ENCODE data around the gene SERPINE2.
A peak's percentile ranks its signal among the peaks of the same experiment; 100 is the strongest.

SERPINE2 gene, protein sequence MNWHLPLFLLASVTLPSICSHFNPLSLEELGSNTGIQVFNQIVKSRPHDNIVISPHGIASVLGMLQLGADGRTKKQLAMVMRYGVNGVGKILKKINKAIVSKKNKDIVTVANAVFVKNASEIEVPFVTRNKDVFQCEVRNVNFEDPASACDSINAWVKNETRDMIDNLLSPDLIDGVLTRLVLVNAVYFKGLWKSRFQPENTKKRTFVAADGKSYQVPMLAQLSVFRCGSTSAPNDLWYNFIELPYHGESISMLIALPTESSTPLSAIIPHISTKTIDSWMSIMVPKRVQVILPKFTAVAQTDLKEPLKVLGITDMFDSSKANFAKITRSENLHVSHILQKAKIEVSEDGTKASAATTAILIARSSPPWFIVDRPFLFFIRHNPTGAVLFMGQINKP

DNA sequence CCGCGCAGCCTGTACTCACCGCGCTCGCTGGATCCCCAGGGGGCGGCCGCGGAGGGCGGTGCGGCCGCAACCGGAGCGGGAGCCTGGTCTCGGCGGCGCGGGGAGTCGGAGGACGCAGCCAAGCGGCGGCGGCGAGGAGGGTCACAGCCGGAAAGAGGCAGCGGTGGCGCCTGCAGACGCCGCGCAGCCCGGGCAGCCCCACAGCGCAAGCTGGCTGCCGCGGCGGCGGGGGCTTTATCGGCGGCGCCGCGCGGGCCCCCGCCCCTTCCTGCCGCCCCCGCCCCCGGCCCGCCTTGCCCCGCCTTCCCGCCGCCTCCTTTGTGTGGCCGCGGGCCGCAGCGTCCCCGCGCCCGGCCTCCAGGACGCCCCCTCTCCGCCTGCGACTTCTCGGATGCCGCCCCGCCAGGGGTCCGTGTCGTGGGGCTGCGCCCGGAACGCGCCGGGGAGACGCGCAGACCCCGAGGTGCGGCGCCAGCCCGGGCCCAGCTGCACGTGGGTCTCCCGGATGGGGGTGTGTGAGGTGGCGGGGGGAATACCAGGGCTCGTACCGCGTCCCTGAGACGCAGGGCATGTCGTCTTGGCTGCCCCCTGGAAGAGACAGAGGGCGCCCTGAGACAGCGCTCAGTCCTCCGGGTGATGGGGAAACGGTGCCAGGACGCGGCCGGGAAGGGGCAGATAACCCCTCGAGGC, at the start of gene SERPINE2:
SERPINE2 (minus strand) TSS at position 207 of the 690 bp plus-strand sequence. CDS start 37,386 bp downstream, outside the sequence.
- peak; percentile 21 for DNase-seq (ENCODE audit: low read depth, low spot score)

DNA sequence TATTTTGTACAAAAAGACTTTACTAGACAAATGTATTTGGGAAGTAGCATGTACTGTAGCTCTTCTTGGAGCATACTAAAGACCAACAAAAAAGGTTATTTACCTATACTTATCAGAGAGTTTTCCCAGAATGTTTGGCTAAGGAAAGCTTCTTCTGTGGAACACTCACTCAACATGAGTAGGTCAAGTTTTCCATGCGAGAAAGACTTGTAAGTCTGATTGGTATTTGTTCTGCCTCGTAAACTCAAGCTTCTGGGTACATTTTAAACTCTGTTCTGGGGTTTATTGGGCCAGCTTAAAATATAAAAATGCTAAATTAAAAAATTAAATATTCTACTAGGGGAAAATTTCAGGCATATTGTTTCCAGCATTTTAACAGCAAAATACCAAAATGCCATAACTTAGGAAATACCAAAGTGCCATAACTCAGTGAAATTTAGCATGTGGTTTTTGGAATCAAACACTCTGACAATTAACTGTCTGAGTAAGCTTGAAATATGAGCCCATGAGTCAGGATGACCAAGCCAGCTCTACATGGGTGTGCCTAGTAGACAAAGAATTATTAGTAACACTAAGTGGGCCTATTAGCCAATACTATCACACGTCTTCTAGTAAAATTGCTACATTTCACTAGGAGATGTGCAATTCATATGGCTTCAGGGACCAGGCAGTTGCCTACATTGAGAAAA, 47.3 kb upstream of the SERPINE2 start:
- no peak for DNase-seq (ENCODE audit: low read depth, low spot score)

DNA sequence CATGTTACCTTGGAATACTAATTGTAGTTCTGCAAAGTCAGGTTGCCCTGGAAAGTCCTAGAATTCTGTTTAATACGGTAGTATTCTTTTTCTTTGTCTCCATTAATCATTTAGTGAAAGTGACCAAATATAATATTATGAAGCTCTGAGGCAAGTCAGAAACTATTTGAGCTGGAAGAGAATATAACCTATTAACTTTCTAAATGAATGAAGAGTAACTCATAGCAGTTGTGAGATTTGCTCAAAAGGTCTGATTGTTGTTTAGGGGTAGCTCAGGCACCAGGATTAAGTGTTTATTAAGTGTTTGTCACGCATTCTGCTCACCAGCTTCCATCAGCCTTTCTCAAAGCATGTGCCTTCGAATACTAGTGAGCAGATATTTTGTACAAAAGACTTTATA, 46.7 kb upstream of the SERPINE2 start:
- no peak for DNase-seq (ENCODE audit: low read depth, low spot score)

DNA sequence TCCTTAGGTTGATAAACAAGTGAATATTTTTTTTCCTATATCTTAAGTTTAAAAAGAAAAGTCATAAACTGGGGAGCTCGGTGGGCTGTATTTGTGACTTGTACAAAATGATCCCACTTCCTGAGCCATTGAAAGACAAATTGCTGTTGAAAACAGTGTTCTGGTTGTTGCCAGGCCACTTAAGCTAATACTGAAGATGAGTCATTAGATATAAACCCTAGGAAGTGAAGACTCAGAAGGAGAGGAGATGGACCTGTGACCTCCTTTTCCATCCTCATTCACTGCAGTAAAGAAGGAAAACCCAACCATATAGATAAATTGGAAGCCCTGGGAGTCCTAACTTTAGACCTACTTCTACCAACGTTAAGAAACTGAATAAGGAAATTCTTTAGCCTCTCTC, 46.2 kb upstream of the SERPINE2 start:
- DNase-seq (ENCODE audit: low read depth, low spot score) = no peak

DNA sequence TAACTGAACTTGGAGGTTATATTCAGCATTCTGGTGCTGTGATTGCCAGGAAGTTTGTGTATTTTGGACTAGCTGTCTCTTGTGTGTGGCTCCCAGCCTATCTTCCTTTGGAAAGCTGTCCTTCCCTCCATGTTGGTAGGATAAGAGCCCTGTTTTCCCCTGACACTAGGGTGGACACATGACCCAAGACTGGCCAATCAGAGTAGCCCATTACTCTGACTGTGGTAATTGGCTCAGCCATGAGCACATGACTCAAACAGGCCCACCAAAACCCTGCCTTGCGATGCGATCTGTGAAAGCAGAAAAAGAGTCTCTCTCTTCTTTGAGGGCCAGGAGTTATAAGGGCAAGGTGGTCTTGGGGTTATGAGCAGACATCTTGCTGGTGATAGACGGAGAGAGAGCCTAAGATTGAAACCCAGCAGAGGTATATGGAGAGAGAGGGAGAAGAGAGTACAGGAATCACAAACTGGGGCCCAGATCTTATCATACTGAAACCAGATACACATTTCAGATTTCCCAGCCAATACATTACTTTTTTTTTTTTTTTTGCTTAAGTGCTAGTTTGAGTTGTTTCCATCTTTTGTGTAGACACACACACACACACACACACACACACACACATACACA, 45.3 kb upstream of the SERPINE2 start:
- no peak for DNase-seq (ENCODE audit: low read depth, low spot score)

DNA sequence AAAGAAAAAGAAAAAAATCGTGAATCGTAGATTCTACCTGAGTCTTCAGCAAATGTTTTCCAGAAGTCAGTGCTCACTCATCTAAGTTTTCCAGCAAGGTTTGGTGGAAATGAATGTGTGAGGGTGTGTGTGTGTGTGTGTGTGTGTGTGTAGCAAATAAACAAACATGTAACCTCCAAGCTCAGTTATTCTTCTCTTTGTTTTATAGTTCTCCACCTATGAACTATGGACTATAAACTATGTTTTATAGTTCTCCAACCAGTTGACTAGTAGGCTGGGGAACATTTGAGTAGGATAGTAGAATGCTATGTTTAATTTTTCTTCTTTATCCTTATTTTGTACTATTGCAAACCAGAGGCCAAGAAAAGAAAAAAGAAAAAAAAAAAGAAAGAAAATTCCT, 44.6 kb upstream of the SERPINE2 start:
- no peak for DNase-seq (ENCODE audit: low read depth, low spot score)

DNA sequence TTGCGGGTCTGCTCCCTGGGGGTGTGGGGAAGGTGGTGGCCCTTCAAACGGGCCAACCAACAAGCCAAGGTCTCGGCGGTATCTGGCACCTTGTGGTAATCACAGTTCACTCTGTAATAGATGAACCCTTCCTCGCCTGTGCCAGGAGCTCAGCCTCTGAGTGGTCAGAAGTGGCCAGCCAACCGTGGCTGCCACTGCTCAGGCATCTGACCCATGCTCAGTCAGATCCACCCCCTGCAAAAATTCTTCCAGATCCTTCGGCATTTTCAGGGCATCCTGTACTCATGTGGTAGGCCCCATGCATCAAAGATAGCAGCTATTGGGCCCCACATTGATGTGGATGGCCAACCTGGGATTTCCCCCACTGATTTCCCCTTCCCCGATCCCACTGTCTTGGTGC, 39.6 kb upstream of the SERPINE2 start:
- no peak for DNase-seq (ENCODE audit: low read depth, low spot score)

DNA sequence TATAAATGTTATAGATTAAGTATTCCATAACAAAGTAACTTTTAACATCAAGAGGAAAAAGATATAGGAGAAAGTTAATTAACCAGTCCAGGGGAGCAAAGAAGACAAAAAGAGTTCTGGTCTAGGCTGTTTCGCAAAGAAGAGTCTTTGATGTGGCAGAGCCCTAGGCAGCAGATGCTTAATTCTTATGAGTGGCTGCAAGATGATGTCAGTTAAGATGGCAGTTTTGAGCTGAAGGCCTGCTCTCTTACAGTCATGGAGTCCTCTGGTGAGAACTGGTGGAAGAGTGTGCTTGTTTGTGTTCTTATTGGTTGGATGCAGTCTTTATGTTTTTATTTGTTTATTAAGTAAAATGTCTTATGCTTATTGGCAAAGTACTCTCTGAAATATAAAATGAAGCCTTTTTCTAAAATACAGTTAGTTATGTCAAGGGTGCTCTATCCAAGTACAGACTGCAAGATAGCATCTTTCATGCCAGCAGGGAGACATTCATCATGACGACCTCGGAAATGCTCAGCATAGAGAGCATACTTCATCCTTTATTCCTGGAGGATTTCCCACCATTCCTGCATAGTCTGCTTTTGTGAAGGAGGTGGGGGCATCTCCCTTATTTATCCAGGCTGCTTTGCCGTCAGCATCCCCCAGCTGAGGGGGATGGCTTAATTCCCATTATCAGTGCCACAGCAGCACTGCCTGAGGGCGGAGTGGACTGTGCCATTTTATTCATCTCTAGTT, 38.9 kb upstream of the SERPINE2 start:
- no peak for DNase-seq (ENCODE audit: low read depth, low spot score)

DNA sequence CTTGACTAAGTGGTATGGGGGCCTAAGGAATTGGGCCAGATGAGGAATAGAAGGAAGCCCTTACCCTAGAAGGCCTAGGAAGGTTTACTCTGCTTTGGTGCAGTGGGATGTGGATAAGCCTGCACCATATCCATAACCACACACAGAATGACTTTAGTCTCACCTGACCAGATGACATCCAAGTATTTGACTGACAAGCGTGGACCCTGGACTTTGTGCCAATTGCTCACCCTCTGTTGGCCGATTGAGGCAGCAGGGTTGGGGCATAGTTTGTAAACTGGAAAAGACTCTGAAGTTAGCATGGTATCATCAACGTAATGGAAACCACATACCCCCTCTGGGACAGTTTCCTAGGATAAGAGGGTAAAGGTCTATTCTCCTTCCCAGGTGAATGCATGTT, 36.5 kb upstream of the SERPINE2 start:
- DNase-seq (ENCODE audit: low read depth, low spot score) = no peak

DNA sequence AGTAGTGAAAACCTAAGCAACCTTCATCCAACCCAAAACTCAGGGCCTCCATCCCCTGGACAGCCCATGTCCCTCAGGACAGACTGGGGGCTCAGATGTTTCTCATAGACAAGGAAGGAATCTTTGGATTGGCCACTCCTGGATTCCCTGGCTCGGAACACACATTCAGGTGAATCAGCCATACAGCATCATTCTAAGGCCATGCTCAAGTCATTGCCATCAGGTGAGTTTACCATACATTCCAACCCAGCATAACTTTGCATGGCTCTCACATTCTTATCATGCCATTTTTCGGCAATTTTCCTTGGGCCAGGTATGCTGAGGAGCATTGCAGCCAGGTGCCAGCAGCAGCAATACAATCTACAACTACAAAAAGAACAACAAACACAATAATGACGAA, 34.6 kb upstream of the SERPINE2 start:
- no peak for DNase-seq (ENCODE audit: low read depth, low spot score)

DNA sequence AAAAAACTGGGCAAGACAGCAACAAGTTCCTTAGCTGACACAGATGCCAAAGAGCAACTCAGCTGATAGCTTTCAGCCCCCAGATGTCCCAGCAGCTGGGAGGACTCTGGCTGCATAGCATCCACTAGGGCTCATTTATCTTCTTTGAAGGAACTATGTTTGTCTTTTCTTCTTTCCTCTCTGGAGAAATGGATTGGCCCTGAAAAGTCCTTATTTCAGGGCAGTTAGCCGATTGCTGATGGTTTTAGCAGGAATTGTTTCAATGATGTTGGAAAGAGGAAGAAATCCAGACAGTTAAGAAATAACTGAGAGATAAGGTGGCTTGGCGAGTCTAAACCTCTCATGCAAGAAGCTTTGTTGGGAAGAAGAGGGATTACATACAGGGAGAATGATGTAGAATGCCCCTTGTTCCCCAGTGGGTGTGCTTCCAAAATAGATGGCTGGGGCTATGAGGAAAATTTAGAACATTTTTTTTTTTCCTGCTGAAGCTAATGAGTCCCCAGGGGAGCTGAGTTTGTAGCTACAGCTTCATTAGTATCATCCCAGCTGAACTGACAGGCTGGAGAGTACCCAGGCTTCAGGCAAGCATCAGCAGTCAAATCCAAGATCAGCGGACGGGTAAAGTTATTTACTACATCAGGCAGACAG, 33.6 kb upstream of the SERPINE2 start:
- DNase-seq (ENCODE audit: low read depth, low spot score) = no peak

DNA sequence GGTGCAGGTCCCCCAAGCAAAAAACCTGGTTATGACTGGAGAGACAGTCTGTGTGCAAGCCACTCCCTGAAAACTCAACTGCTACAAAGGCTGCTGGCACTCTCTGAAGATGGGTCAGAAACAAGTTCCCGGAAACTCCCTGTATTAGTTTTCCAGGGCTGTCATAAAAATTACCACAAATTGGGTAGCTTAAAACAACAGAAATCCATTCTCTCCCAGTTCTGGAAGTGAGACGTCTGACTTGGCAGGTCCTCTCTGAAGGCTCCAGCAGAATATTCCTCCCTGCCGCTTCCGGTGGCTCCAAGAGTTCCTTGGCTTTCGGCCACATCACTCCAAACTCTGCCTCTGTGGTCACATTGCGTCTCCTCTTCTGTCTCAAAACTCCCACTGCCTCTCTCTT, 30.1 kb upstream of the SERPINE2 start:
- DNase-seq (ENCODE audit: low read depth, low spot score) = no peak

DNA sequence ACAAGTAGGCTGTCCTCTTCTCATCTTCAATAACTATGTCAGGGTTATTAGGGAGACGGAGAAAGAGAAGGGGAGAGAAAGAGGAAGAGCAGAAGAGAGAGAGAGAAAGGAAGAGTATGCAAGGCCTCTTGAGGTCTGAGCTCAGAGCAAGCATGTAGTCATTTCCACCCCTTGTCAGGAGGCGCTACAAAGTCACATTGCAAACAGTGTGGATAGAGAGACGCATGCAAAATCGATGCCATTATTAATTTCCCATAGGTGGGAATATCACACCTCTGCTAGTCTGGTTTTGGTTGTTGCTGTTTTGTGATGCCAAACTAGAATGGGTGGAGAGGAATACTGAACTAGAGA, 24.2 kb upstream of the SERPINE2 start:
- no peak for DNase-seq (ENCODE audit: low read depth, low spot score)

DNA sequence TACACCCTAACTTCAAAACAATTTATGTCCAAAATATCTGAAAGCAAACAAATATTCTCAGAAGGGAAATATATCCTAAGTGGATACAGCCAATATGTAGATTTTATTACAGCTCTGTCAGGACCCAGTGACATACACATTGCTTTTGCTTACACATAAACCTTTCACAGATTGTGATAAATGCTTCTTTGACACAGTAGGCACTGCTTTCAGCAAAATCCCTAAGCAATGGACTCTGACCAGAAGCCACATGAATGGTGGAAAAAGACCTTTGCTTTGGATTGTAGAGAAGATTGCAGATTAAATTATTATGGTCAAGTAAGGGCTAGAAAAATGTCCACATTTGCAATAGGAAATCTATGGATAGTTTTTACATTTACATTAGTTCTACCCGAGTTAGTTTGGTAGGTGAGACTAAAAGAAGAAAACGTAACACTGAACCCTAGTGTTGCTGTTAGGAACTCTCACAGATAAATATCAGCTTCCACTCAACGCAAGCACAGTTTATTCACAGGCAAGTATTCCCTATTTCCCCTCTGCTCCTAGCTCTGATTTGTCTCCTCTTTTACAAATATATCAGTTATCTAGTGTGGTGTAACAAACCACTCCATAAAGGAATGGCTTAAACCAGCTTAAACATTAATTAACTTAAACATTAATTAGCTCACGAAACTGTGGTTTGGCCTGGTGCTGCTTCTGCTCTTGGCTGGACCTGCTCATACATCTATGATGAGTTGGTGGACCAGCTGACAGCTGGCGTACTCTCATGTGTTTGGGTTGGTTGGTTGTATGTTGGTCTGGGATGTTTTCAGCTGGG, 23.6 kb upstream of the SERPINE2 start:
- DNase-seq (ENCODE audit: low read depth, low spot score) = no peak

DNA sequence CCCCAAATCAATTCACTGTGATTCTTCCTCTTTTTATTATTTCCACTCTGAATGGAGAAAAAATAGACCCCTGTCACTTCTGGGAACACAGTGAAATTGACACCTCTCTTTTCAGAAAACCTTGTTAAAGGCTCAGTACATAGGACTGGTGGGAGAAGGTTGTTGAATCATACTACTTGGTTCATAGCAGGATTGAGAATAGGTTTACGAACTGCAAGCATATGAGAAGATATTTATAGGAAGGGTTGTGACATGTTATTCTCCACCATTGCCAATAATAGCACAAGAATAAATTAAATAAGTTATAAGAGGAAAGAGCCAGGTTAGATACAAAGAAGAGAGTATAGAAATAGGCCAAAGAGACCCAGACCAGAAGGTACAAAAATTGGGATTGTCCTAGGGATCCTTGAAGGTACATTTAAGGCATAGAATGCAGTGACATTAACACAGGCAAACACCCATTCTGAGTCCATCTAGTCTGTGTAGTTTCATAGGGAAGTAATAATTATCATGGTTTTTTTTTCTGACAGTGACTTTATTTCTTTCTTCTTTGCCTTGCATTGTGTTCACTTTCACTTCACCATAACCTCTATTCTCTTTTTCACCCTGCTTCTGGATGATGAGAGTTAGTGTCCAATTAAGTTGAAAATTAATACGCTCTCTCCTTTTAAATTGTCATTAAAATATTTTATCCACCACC, 21.8 kb upstream of the SERPINE2 start:
- no peak for DNase-seq (ENCODE audit: low read depth, low spot score)

DNA sequence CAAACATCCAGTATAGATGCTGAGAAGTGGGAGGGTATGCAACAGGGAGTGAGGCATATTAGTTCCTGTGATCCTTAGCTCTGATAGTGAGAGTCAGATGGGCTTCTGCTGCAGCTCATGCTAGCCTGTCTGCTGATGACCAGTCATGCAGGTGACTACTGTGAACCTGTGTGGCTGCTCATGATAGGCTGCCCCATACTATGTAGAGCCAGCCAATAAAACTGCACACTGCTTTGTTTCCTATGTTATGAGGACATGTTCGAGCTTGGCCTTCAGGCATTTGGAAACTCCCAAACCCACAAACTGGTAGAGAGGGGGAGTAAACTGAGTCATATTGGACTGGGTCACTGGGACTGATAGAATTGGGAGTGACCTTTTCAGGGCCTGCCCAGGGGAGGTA, 20.1 kb upstream of the SERPINE2 start:
- DNase-seq (ENCODE audit: low read depth, low spot score) = no peak

DNA sequence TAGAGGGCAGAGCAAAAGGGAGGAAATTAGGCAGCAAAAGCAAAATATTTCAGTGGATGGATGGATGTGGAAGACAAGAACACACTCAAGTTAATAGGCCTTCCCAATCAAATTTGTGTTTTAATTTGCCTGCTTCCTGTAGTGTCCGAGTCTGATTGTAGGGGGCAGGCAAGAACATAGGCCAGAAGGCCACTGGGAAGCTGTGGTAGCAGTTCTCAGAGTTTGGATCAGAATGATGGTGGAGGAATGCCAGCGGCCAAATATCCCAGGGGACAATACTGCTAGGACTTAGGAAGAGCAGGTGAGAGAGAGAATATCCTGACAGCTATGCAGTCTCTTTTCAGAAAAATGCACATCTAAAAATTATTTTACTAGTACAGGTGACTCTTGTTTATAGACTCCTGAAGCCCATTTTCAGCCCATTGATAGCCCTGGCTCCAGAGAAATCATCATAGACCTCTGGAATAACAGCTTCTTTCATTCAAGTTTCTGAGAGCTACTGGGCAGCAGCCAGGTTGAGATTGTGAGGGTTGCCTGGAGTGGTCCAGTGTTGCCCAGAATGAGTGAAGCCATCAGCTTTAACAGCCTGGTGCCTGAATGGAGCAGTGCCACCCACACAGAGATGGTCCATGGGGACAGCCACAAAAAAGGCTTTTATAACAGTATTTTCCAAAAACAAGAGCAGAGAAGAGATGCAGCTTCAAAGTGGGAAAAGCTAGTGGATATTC, 19.1 kb upstream of the SERPINE2 start:
- DNase-seq (ENCODE audit: low read depth, low spot score) = no peak

DNA sequence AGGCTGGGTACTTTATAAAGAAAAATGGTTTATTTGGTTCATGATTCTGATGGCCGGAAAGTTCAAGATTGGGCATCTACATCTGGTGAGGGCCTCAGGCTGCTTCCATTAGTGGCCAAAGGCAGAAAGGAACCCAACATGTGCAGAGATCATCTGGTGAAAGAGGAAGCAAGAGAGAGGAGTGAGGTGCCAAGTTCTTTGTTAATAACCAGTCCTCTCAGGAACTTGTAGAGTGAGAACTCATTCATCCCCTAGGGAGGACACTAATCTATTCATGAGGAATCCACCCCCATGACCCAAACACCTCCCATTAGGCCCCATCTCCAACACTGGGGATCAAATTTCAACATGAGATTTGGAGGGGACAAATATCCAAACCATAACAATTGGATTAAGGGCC, 17.8 kb upstream of the SERPINE2 start:
- no peak for DNase-seq (ENCODE audit: low read depth, low spot score)

DNA sequence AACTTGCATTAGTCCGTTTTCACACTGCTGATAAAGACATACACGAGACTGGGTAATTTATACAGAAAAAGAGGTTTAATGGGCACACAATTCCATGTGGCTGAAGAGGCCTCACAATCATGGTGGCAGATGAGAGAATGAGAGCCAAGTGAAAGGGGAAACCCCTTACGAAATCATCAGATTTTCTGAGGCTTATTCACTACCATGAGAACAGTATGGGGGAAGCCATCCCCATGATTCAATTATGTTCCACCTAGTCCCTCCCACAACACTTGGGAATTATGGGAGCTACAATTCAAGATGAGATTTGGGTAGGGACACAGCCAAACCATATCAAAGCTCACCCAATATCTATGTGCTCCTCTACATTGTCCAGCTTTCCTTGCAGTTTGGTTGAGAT, 16.0 kb upstream of the SERPINE2 start:
- no peak for DNase-seq (ENCODE audit: low read depth, low spot score)
